GM18508 (cell line): ENCODE results near the gene FBRSL1.

Experiments
- ATAC-seq: cut with Tn5 transposase; IDR thresholded peaks from one replicate; pipeline ENCODE4 v1.9.1; 2021; ENCODE audit warnings: moderate number of reproducible peaks; ENCODE audit not compliant: insufficient read depth, unreplicated experiment

Gene FBRSL1

GRCh38 chr12:132549059-132549458 is 59.1 kb downstream of the FBRSL1 start:
- no peak for ATAC-seq

- ATAC-seq: no peak
These were observed 60.3 kb downstream of the FBRSL1 start for GRCh38 chr12:132550014-132550802.

- ATAC-seq: no peak
These were observed 61.1 kb downstream of the FBRSL1 start for GRCh38 chr12:132550830-132551640.

GRCh38 chr12:132551641-132552031 is 61.7 kb downstream of the FBRSL1 start:
- ATAC-seq: no peak

- no peak for ATAC-seq
These were observed 65.1 kb downstream of the FBRSL1 start for GRCh38 chr12:132554845-132555630.

- no peak for ATAC-seq
These were observed 65.7 kb downstream of the FBRSL1 start for GRCh38 chr12:132555686-132556085.

GRCh38 chr12:132556216-132556615 is 66.3 kb downstream of the FBRSL1 start:
- ATAC-seq: no peak

GRCh38 chr12:132556801-132557200 is 66.8 kb downstream of the FBRSL1 start:
- no peak for ATAC-seq

GRCh38 chr12:132557291-132558015 is 67.5 kb downstream of the FBRSL1 start:
- no peak for ATAC-seq

GRCh38 chr12:132558042-132558856 is 68.3 kb downstream of the FBRSL1 start:
- no peak for ATAC-seq

- ATAC-seq: no peak
These were observed 69.1 kb downstream of the FBRSL1 start for GRCh38 chr12:132558861-132559623.

GRCh38 chr12:132559652-132560363 is 69.9 kb downstream of the FBRSL1 start:
- no peak for ATAC-seq

- ATAC-seq: no peak
These were observed 70.3 kb downstream of the FBRSL1 start for GRCh38 chr12:132560364-132560613.

- no peak for ATAC-seq
These were observed 70.9 kb downstream of the FBRSL1 start for GRCh38 chr12:132560614-132561426.
